Fibroblast of peridontal ligament (primary cell): ENCODE data around the gene ISX.

ENCODE experiments used
- DNase-seq: peaks from one replicate; pipeline ENCODE4 v3.0.0-alpha.2; 2010; ENCODE audit errors: extremely low read depth

ISX gene

GRCh38 chr22:35113341-35113740, 47.4 kb downstream of the ISX start:
- no peak for DNase-seq

DNA sequence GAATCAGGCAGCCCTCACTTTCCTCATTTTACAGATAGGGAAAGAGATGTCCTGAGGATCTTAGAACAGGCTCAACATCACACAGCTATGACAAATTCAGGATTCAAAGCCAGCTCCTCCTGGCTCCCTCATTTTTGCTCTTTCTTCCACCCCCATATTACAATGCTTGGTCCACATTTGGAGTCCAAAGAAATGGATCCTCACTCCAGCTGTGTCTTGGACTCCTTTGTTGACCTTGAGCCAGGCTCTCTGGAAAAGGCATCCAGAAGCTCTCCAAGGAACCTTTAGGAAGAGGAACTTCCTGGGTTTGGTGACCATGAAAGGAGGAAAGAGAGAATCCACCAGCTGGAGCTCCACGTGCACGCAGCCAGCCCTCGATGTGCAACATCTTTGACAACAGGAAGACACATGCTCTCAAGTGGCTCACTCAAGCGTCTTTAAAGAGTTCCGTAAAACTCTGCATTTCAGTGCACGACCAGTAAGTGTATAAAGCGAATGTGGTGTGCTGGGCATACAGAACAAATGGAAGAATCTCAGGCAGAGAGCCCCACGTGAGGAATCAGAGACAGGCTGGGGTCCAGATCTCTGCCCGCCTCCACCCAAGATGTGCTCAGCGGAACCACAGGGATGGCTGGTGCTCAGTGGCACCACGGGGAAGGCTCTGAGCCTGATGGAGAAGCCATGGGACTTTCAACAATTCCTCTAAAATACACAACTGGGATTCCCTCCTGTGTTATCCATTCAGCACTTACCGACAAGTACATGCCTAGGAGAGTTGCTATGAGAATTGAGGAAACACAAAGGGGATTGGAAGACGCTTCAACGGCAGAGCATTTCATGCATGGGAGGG, 48.4 kb downstream of the ISX start:
- DNase-seq: no peak

DNA sequence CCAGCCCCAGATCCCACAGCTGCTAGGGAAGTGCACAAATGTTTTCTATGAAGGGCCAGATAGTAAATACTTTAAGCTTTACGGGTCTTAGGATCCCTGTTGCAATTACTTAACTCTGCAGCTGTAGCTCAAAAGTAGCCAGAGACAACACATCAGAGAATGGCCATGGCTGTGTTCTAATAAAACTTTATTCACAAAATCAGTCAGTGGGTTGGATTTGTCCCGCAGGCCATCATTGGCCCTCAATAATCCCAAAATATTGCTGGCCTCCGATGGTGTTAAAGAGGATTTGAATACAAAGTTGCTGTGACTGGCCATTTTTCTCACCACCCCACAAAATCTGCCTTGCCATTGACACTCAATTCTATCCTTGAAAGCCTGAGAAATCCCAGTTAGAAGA, 49.6 kb downstream of the ISX start:
- DNase-seq: no peak

DNA sequence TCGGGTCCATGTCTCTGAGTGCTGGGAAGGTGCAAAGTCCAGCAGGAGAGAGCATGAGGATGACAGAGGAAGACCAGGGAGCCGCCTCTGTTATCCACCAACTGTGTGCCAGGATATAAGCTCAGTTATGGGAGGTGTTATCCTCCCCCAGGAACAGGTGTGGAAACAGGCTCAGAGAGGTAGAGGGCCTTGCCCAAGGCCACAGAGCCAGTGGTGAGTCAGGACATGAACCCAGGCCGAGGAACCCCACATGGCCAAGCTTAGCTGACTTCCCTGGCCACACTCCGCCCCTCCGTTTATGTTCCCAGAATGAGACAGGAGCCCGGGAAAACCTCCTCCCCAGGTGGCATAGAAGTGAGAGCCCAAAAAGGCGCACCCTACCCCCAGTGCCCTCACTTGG, 50.3 kb downstream of the ISX start:
- DNase-seq: no peak

- DNase-seq: no peak
These were observed 50.9 kb downstream of the ISX start for GRCh38 chr22:35116817-35117216.

- no peak for DNase-seq
These were observed 53.5 kb downstream of the ISX start for GRCh38 chr22:35119494-35119893.

DNA sequence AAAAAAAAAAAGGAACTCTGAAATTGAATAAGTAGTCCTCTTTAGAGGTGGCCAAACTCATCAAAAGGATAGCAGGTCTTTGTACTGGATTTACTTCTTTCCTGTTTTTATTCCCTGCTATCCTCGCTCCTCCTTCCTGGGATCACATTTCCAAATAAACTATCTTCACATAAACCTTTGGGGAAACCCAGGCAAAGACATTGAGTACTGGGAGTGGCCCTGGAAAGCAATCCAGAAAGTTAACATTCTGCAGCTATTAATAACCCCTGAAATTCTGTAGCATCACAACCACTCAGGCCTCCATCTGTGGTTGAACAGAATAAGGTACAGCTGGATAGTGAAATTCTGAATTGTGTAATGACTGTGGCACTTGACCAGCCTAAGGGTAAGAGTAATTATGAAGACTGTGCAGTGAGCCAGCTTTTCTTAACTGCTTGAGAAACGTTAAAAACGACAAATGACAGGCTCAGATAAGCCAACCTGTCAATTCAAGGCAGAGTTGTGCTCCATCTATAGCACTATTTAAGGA, 58.8 kb downstream of the ISX start:
- no peak for DNase-seq

DNA sequence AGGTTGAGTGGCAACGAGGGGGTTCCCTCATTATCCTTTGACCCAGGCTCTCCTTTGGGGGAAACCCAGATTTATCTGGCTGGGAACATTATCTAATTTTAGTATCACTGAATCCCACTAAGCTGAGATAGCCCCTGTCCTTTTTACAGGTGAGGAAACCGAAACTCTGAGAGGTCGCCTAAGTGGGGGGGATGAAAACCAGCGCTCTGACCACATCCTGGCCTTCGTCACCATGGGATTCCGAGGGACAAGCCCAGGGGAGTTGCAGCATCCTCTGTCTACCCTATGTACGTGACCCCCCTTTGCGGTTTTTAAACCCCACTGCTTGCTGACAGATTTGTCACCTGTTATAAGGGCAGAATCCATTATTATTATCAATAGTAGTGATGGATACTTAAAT, 61.0 kb downstream of the ISX start:
- DNase-seq: no peak

DNA sequence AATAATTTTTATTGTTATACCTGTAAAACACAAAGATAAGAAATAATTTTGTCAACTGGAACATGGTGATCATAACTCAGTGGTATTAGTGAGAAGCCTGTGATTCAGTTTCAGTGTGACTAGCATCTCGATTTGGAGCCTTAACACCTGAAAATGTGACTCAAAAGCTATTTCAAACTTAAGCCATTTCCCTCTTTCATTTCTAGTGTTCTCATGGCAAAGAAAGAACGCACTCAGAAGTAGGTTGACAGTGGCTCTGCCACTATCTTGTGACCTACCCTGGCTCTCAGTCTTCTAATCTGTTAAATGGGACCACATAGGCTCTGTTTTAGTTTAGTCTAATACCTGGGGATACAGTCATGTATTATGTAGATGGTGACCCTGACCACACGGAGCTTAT, 62.7 kb downstream of the ISX start:
- no peak for DNase-seq

DNA sequence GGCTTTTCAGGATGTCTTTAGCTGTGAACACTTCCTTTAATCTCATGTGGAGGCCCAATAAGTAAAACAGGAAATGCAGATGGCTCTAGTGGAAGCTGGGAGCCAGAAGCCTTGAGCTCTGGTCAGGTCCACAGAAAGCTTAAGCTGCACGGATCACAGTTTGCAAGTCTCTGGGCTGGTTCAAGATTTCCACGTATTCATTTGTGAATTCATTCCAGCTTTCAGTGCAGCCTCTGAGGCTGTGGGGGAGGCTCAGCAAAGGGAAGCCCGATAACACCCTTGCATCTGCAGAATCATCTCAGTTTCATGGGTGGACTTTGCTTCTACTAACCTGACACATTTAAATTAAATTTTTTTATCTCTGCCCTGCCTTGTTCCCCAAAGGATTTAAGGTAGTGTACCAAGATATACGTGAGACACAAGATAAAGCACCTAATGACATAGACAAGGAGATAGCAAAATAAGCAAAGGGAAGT, 65.6 kb downstream of the ISX start:
- DNase-seq: no peak

- no peak for DNase-seq
These were observed 66.6 kb downstream of the ISX start for GRCh38 chr22:35132568-35132967.

DNA sequence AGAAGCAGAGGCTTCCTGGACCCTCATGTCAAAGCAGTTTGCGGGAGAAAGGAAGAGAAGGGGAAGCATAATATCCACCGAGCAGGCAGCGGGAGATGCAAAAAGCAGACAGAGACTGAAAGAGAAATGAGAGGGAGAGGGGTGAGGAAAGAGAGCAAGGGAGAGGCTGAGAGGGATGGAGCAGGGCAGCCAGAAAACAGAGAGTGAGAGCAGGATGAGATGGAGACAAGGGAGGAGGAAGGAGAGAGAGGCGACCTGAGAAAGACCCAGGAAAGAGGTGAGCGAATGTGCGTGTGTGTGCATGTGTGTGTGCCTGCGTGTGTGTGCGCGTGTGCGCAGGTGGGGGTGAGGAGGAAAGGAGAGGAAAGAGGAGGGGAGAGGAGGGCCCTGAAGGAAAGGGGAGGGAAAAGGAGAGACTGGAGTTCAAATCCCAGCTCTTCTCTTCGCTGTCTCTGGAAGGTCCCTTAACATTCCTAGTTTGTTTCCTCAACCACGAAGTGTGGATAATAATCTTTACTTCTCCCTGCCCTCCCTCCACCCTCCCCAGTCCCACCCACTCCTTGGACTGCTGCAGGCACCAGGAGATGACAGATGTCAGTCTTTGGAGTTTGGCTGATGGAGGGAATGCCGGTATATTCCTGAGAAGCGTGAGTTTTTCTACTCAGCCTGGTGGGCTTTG, 67.9 kb downstream of the ISX start:
- DNase-seq: no peak

DNA sequence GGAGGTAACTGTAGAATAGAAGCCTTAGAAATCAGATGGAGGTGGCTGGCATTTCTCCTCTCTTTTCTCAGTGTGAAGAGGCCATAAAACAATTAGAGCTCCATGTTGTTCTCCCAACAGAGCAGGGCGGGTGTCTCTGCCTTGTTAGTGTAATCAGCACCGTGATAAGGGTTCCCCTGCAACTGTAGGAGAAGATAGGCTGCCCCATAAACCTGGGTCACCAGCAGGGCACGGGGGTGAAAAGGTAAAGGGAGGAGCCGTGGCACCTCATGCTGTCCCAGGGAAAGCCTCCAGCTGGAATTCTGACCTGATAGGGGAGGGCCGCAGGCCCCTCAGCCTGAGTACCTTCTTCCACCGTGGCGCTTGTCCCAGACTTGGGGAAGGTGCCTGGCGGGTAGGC, 68.7 kb downstream of the ISX start:
- DNase-seq: no peak

DNA sequence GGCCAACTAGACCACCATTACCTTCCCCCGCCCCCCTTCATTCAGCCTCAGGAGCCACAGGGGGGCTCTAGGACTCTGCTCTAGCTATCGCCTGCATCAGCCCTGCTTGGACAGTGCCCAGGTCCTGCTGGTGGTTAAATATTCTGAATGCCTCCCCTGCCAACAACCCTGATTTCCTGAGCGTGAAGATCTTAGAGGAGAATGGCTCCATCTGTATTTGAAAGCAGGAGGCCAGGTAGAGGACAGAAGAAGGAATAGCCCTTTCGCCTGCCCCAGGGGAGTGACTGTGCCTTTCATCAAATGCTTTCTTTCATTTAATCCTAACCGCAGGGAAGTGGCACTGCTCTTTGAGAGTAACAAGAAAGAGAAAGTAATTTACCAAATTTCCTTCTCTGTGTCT, 69.2 kb downstream of the ISX start:
- DNase-seq: no peak
